Mesendoderm (in vitro differentiated cells): ENCODE measurements around the gene UPK1B.
"Not testable (repeated sequence)": the region's sequence is repeated elsewhere in the genome, so short reads cannot be mapped to it uniquely, and the experiment has no call there.

Source experiments
- DNase-seq: peaks from one replicate; pipeline ENCODE4 v3.0.0; 2013
- H2AK5ac ChIP-seq: 2 replicates; pipeline ENCODE4 v1.6.1; 2013; ENCODE audit warnings: low read length, inconsistent platforms
- H2BK120ac ChIP-seq: 2 replicates; pipeline ENCODE4 v1.6.1; 2013; ENCODE audit warnings: low read depth, mild to moderate bottlenecking, low read length, moderate library complexity, mixed read lengths
- H2BK15ac ChIP-seq: replicated peaks from 2 replicates; pipeline ENCODE4 v1.6.1; 2013; ENCODE audit warnings: low read depth, mild to moderate bottlenecking, moderate library complexity
- H2BK5ac ChIP-seq: 2 replicates; pipeline ENCODE4 v1.6.1; 2013; ENCODE audit warnings: low read length, inconsistent platforms
- H3K18ac ChIP-seq: 2 replicates; pipeline ENCODE4 v1.6.1; 2013; ENCODE audit warnings: mild to moderate bottlenecking, low read length, mixed read lengths
- H3K23ac ChIP-seq: one replicate; pipeline ENCODE4 v1.6.1; 2013; ENCODE audit warnings: low read length
- H3K27ac ChIP-seq: 2 replicates; pipeline ENCODE4 v1.5.1; 2013; ENCODE audit warnings: low read depth, mild to moderate bottlenecking, inconsistent platforms, low read length, moderate library complexity
- H3K27me3 ChIP-seq: 2 replicates; pipeline ENCODE4 v1.6.1; 2013; ENCODE audit warnings: low read length, control low read depth, mild to moderate bottlenecking, inconsistent platforms; ENCODE audit not compliant: insufficient read depth, poor library complexity
- H3K36me3 ChIP-seq: 2 replicates; pipeline ENCODE4 v1.6.1; 2013; ENCODE audit warnings: low read length, inconsistent platforms; ENCODE audit not compliant: control insufficient read depth, insufficient read depth
- H3K4ac ChIP-seq: one replicate; pipeline ENCODE4 v1.6.1; 2013; ENCODE audit warnings: low read depth, mild to moderate bottlenecking, low read length, moderate library complexity
- H3K4me1 ChIP-seq: 2 replicates; pipeline ENCODE4 v1.6.1; 2013; ENCODE audit warnings: low read depth, low read length, inconsistent platforms; ENCODE audit not compliant: control insufficient read depth
- H3K4me2 ChIP-seq: 2 replicates; pipeline ENCODE4 v1.6.1; 2013; ENCODE audit warnings: low read length
- H3K4me3 ChIP-seq: 2 replicates; pipeline ENCODE4 v1.5.1; 2013; ENCODE audit warnings: mild to moderate bottlenecking, low read length
- H3K56ac ChIP-seq: one replicate; pipeline ENCODE4 v1.6.1; 2013; ENCODE audit warnings: low read length
- H3K79me1 ChIP-seq: 2 replicates; pipeline ENCODE4 v1.6.1; 2013; ENCODE audit warnings: low read length, inconsistent platforms
- H3K79me2 ChIP-seq: 2 replicates; pipeline ENCODE4 v1.6.1; 2013; ENCODE audit warnings: mild to moderate bottlenecking, low read length; ENCODE audit not compliant: control insufficient read depth, insufficient read depth
- H3K9ac ChIP-seq: 2 replicates; pipeline ENCODE4 v1.6.1; 2013; ENCODE audit warnings: low read length, inconsistent platforms
- H4K5ac ChIP-seq: one replicate; pipeline ENCODE4 v1.6.1; 2013; ENCODE audit warnings: low read length
- H4K8ac ChIP-seq: one replicate; pipeline ENCODE4 v1.6.1; 2013; ENCODE audit warnings: low read depth, mild to moderate bottlenecking, control low read depth, low read length, moderate library complexity
- WGBS: extraction: QIAGEN DNeasy Blood & Tissue Kit; methylation state at CpG from one replicate; pipeline ENCODE4 v1.1.7; 2013; ENCODE audit warnings: low lambda C conversion rate, missing lambda C conversion rate; ENCODE audit not compliant: insufficient coverage; ENCODE audit errors: extremely low coverage; 5-methylcytosine and 5-hydroxymethylcytosine counted together

The UPK1B gene

DNA sequence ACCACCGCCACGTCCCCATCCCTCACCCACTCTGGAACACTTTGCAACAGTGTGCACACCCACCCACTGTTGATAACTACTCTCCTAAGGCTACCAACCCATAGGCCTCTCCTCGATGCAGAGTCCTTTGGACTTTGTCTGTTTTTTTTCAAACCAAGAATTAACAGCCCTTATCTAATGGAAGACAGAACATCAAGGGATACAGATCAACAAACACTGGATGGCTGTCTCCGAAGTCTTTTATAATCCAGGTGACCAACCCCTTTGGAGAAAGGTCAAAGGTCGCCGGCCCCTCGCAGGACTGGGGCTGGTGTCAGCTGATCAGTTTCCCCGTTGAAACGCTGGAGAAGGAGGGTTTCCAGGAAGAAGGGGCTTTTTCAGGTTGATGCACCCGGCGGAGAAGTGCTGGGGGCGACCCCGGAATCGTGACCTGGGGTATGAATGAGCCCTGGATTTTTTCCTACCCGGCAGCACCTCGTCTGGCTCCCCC, 66.7 kb downstream of the UPK1B start:
- no peak overlapping the region for H4K8ac ChIP-seq
- peak overlapping the region; percentile 89 for H3K9ac ChIP-seq
- no CpG with 5 or more reads among the region's 16 CpGs for WGBS
- peak overlapping the region; percentile 81 for H2AK5ac ChIP-seq
- H2BK120ac ChIP-seq, result no peak overlapping the region
- no peaks in the 10 kb centered on the region for H3K27me3 ChIP-seq
- H3K56ac ChIP-seq, result peak overlapping the region; percentile 91
- H3K79me1 ChIP-seq, result peaks cover 4% of the 10 kb centered on the region
- no peaks in the 10 kb centered on the region for H3K36me3 ChIP-seq
- peak overlapping the region; percentile 97 for H3K4ac ChIP-seq
- DNase-seq, result peak; percentile 64
- peak overlapping the region; percentile 95 for H3K18ac ChIP-seq
- H3K4me1 ChIP-seq, result no peaks in the 10 kb centered on the region
- no peak overlapping the region for H3K23ac ChIP-seq
- no peak overlapping the region for H4K5ac ChIP-seq
- H3K4me2 ChIP-seq, result peak overlapping the region; percentile 93
- H3K27ac ChIP-seq, result peak overlapping the region; percentile 83
- no peak overlapping the region for H2BK15ac ChIP-seq
- H2BK5ac ChIP-seq, result peak overlapping the region; percentile 51
- H3K79me2 ChIP-seq, result peaks cover 11% of the 10 kb centered on the region
- H3K4me3 ChIP-seq, result peak overlapping the region; percentile 56

DNA sequence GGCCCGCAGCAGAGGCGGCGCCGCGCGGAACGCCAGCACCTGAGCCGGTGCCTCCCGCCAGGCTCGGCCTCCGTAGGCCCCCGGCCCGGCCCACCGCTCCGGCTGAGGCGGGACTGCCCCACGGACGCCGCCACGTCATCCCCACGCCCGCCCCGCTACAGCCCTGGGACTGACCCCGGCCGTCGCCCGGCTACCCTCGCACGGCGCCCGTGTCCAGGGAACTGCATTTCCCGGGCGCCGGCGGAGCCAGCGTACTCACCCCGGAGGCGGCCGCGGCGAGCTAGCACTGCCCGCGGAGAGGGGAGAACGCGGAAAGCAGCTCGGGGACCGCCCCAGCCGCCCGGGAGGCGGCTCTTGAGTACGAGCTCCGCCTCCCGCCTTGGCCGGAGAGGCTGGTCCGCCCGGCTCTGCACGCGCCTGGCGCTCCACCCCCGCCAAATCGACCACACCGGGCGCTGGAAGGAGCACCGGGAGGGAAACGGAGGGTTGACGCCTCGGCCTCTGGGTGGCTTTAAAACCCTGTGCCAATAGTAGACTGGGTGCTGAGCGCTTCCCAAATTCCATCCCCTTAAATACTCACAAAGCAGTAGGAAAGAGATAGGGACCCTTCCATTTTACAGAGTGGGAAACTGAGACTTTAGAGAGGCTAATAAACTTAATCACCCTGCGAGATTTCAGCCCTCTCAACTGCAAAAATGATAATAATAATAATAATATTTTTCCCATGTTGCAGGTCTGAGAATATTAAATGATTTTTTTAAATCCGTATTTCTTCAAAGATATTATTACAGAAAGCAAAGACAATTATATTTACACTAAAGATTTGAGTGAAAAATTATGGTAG, 67.4 kb downstream of the UPK1B start, which contains the start of gene B4GALT4:
Gene B4GALT4 (minus strand): TSS at position 288 of the 844 bp plus-strand sequence. CDS start 10,779 bp downstream, outside the sequence.
- H2BK15ac ChIP-seq, result no peak within 1 kb of the TSS
- H3K18ac ChIP-seq, result peak within 1 kb of the TSS; percentile 95
- H3K4ac ChIP-seq, result peak within 1 kb of the TSS; percentile 97
- H3K4me2 ChIP-seq, result peak within 1 kb of the TSS; percentile 93
- no peaks in the 10 kb centered on the region for H3K36me3 ChIP-seq
- whole genome bisulfite sequencing, result no CpG with 5 or more reads among the region's 70 CpGs
- no peak within 1 kb of the TSS for H4K8ac ChIP-seq
- peak within 1 kb of the TSS; percentile 83 for H3K27ac ChIP-seq
- H3K79me1 ChIP-seq, result peaks cover 4% of the 10 kb centered on the region
- H3K9ac ChIP-seq, result peak within 1 kb of the TSS; percentile 89
- peak within 1 kb of the TSS; percentile 51 for H2BK5ac ChIP-seq
- H3K23ac ChIP-seq, result no peak within 1 kb of the TSS
- H3K4me3 ChIP-seq, result peak within 1 kb of the TSS; percentile 56
- H3K56ac ChIP-seq, result peak within 1 kb of the TSS; percentile 91
- H2BK120ac ChIP-seq, result no peak within 1 kb of the TSS
- H3K27me3 ChIP-seq, result no peaks in the 10 kb centered on the region
- no peaks in the 10 kb centered on the region for H3K4me1 ChIP-seq
- peak; percentile 94 for DNase-seq
- peak within 1 kb of the TSS; percentile 81 for H2AK5ac ChIP-seq
- H4K5ac ChIP-seq, result peak within 1 kb of the TSS; percentile 87
- peaks cover 11% of the 10 kb centered on the region for H3K79me2 ChIP-seq

DNA sequence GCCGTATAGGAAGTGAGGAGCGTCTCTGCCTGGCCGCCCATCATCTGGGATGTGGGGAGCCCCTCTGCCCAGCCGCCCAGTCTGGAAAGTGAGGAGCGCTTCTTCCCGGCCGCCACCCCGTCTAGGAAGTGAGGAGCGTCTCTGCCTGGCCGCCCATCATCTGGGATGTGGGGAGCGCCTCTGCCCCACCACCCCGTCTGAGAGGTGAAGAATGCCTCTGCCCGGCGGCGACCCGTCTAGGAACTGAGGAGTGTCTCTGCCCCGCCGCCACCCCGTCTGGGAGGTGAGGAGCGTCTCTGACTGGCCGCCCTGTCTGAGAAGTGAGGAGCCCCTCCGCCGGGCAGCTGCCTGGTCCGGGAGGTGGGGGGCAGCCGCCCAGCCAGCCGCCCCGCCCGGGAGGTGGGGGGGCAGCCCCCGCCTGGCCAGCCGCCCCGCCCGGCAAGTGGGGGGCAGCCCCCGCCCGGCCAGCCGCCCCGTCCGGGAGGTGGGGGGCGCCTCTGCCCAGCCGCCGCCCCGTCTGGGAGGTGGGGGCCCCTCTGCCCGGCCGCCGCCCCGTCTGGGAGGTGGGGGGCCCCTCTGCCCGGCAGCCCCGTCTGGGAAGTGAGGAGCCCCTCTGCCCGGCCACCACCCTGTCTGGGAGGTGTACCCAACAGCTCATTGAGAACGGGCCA, 69.1 kb downstream of the UPK1B start:
- not testable (repeated sequence) for H2BK15ac ChIP-seq, H3K27me3 ChIP-seq, H3K56ac ChIP-seq, H2BK120ac ChIP-seq, H3K4me3 ChIP-seq, DNase-seq, H3K36me3 ChIP-seq, H4K8ac ChIP-seq, H3K4me2 ChIP-seq, H2AK5ac ChIP-seq, H3K23ac ChIP-seq, H3K4ac ChIP-seq, H3K18ac ChIP-seq, H3K9ac ChIP-seq, H2BK5ac ChIP-seq, H4K5ac ChIP-seq, H3K27ac ChIP-seq, H3K4me1 ChIP-seq, H3K79me1 ChIP-seq
- peaks cover 11% of the 10 kb centered on the region for H3K79me2 ChIP-seq
- WGBS, result no CpG with 5 or more reads among the region's 49 CpGs

DNA sequence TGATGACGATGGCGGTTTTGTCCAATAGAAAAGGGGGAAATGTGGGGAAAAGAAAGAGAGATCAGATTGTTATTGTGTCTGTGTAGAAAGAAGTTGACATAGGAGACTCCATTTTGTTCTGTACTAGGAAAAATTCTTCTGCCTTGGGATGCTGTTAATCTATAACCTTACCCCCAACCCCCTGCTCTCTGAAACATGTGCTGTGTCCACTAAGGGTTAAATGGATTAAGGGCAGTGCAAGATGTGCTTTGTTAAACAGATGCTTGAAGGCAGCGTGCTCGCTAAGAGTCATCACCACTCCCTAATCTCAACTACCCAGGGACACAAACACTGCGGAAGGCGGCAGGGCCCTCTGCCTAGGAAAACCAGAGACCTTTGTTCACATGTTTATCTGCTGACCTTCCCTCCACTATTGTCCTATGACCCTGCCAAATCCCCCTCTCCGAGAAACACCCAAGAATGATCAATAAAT, 69.7 kb downstream of the UPK1B start:
- H3K36me3 ChIP-seq, H2BK5ac ChIP-seq, H3K79me1 ChIP-seq, H3K23ac ChIP-seq, H3K9ac ChIP-seq, H3K4me1 ChIP-seq, H4K8ac ChIP-seq, H3K27me3 ChIP-seq, DNase-seq, H3K4me3 ChIP-seq, H3K56ac ChIP-seq, H3K18ac ChIP-seq, H3K27ac ChIP-seq, H3K4me2 ChIP-seq, H2BK120ac ChIP-seq, H2AK5ac ChIP-seq, H4K5ac ChIP-seq, H2BK15ac ChIP-seq, H3K4ac ChIP-seq: not testable (repeated sequence)
- no CpG with 5 or more reads among the region's 7 CpGs for WGBS
- H3K79me2 ChIP-seq, result peaks cover 11% of the 10 kb centered on the region

DNA sequence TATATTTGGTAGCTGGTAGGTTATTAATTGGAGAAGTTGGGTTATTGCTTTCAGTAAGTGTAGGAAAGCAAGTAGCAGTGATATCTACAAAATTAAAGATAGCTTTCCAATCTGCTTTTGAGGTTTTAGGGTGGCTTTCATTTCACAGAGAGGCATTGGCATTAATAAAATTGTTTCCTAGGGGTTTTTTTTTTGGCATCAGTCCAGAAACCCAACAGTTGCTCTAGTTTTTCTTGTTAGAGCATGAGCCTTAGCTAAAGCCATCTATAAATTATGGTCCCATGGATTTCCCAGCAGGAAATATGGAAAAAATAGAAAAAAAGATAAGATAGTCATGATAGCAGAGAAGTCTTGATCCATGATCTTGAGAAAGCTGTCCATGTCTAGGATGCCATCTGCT, 70.3 kb downstream of the UPK1B start:
- no peak overlapping the region for H3K4ac ChIP-seq
- no peak for DNase-seq

More for the DNA sequence above, 70.3 kb downstream of the UPK1B start:
- Histone ChIP-seq H2AK5ac (no peak overlapping the region), H3K56ac (no peak overlapping the region), H3K18ac (no peak overlapping the region), H2BK5ac (no peak overlapping the region), H3K27me3 (no peaks in the 10 kb centered on the region), H3K23ac (no peak overlapping the region), H3K27ac (no peak overlapping the region), H3K4me1 (no peaks in the 10 kb centered on the region), H3K79me1 (peaks cover 2% of the 10 kb centered on the region), H3K36me3 (no peaks in the 10 kb centered on the region), H2BK120ac (no peak overlapping the region), H4K8ac (no peak overlapping the region), H3K4me2 (no peak overlapping the region), H3K79me2 (peaks cover 9% of the 10 kb centered on the region), H3K9ac (no peak overlapping the region), H4K5ac (no peak overlapping the region), H2BK15ac (no peak overlapping the region), H3K4me3 (no peak overlapping the region)
